Measurements from ENCODE around the gene PPEF1. TPM values are rescaled to one million over a fixed set of nuclear protein-coding genes. Genes with fewer than 3 reads are reported as not detected.

Gene PPEF1
- total RNA-seq (under 0.01 TPM in 2 replicates), polyA plus RNA-seq (not detected in 2 replicates), polyA minus RNA-seq (ENCODE audit: low replicate concordance) (not detected in 2 replicates)
- not detected in 2 replicates for polyA plus RNA-seq (2012)

DNA sequence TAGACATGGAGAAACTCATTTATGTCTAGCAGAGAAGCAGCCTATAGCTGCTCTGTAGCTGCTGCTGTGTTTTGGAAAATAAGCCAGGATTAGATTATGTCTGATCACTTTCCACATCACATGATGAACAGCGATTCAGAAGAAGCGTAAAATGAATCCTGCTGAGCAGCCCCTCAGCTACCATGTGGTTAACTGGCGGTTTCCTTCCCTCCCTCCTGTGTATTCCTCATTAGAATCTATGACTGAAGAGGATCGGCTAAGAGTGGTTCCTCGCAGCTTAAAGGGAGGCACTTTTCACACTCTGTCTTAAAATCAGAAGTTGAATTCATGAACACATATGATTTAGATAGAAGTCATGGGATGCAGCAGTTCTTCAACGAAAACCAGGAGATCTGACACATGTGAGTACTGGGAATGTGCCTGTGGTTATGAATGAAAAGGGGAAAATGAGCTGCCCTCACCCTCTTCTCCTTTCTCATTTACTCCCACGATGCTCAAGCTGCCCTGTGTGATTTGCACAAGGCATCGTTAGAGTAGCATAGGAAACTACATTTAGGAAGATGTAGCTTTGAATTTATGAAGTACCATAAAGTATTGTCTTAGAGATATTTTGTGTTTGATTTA, at the start of gene PPEF1:
TSS of gene PPEF1 (plus strand) at position 220 of the 624 bp plus-strand sequence. CDS start at position 356, 136 bp downstream.
- no peak within 1 kb of the TSS for H3K4me3 ChIP-seq (replicated peaks in 1 of 4; ENCODE audit: control extremely low read depth in 1 of 4, insufficient read depth in 1 of 4, low read depth in 3 of 4, low read length in 4 of 4)
- DNase-seq (ENCODE audit: low read depth in 2 of 2): no peak
- no peaks in the 10 kb centered on the region for H3K27me3 ChIP-seq (ENCODE audit: control insufficient read depth, insufficient read depth, low read length)
- TF ChIP-seq, protein P1, sequence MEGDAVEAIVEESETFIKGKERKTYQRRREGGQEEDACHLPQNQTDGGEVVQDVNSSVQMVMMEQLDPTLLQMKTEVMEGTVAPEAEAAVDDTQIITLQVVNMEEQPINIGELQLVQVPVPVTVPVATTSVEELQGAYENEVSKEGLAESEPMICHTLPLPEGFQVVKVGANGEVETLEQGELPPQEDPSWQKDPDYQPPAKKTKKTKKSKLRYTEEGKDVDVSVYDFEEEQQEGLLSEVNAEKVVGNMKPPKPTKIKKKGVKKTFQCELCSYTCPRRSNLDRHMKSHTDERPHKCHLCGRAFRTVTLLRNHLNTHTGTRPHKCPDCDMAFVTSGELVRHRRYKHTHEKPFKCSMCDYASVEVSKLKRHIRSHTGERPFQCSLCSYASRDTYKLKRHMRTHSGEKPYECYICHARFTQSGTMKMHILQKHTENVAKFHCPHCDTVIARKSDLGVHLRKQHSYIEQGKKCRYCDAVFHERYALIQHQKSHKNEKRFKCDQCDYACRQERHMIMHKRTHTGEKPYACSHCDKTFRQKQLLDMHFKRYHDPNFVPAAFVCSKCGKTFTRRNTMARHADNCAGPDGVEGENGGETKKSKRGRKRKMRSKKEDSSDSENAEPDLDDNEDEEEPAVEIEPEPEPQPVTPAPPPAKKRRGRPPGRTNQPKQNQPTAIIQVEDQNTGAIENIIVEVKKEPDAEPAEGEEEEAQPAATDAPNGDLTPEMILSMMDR (conservative IDR thresholded peaks at IDR 0.05 in 1 of 2, IDR thresholded peaks at IDR 0.05 in 1 of 2; ENCODE audit: low read depth in 1 of 2, low read length in 2 of 2): no peak
- no peak for TF ChIP-seq EZH2 (IDR thresholded peaks at IDR 0.05; ENCODE audit: low read length, missing control alignments)
- no peak within 1 kb of the TSS for H3K4me2 ChIP-seq (ENCODE audit: extremely low read depth, insufficient read depth, low read length)
- no peaks in the 10 kb centered on the region for H3K79me2 ChIP-seq (ENCODE audit: control insufficient read depth, insufficient read depth, low read length)
- H2AFZ ChIP-seq (ENCODE audit: low read length): no peak within 1 kb of the TSS
- no peak within 1 kb of the TSS for H3K27ac ChIP-seq (ENCODE audit: insufficient read depth, low read length)
- H3K9me3 ChIP-seq (ENCODE audit: control insufficient read depth, insufficient read depth, low read depth, low read length): no peaks in the 10 kb centered on the region
- no peak within 1 kb of the TSS for H3K9ac ChIP-seq (ENCODE audit: insufficient read depth, low read length)
- no peaks in the 10 kb centered on the region for H3K4me1 ChIP-seq (ENCODE audit: control insufficient read depth, extremely low read depth, insufficient read depth, low read length)
- H4K20me1 ChIP-seq (ENCODE audit: control insufficient read depth, extremely low read depth, insufficient read depth, low read length): no peaks in the 10 kb centered on the region
- H3K36me3 ChIP-seq (ENCODE audit: control insufficient read depth, insufficient read depth, low read length): no peaks in the 10 kb centered on the region

- Histone ChIP-seq H3K79me2 (ENCODE audit: control insufficient read depth, insufficient read depth, low read length) (no peaks in the 10 kb centered on the region), H3K4me1 (ENCODE audit: control insufficient read depth, extremely low read depth, insufficient read depth, low read length) (no peaks in the 10 kb centered on the region), H3K9me3 (ENCODE audit: control insufficient read depth, insufficient read depth, low read depth, low read length) (no peaks in the 10 kb centered on the region), H3K4me3 (replicated peaks in 1 of 4; ENCODE audit: control extremely low read depth in 1 of 4, insufficient read depth in 1 of 4, low read depth in 3 of 4, low read length in 4 of 4) (no peak overlapping the region), H3K27me3 (ENCODE audit: control insufficient read depth, insufficient read depth, low read length) (no peaks in the 10 kb centered on the region), H3K27ac (ENCODE audit: insufficient read depth, low read length) (no peak overlapping the region), H3K4me2 (ENCODE audit: extremely low read depth, insufficient read depth, low read length) (no peak overlapping the region), H3K36me3 (ENCODE audit: control insufficient read depth, insufficient read depth, low read length) (no peaks in the 10 kb centered on the region), H4K20me1 (ENCODE audit: control insufficient read depth, extremely low read depth, insufficient read depth, low read length) (no peaks in the 10 kb centered on the region), H2AFZ (ENCODE audit: low read length) (no peak overlapping the region), H3K9ac (ENCODE audit: insufficient read depth, low read length) (no peak overlapping the region)
- no peak for DNase-seq (ENCODE audit: low read depth in 2 of 2)
- TF ChIP-seq EZH2 (IDR thresholded peaks at IDR 0.05; ENCODE audit: low read length, missing control alignments): no peak
- TF ChIP-seq, protein P1 (conservative IDR thresholded peaks at IDR 0.05 in 1 of 2, IDR thresholded peaks at IDR 0.05 in 1 of 2; ENCODE audit: low read depth in 1 of 2, low read length in 2 of 2): no peak
These were observed 46.2 kb upstream of the PPEF1 start for GRCh38 chrX:18661273-18661672.

DNA sequence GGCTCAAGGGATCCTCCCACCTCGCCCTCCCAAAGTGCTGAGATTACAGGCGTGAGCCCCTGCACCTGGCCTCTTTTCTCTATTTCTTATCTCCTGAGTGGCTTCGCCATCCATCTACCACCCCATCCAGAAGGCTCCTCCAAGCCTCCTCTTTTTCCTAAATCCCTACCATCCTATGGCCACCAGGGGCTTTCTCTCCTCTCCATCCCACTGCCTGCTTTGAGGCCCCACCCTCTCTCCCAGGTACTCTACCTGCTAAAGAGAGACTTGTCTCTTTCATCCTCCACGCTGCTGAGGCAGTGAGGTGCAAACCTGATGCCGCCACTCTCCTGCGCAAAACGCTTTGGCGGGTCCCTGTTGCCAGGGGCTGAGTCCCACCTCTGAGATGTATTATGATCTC, 42.5 kb upstream of the PPEF1 start:
- Histone ChIP-seq H3K36me3 (ENCODE audit: control insufficient read depth, insufficient read depth, low read length) (no peaks in the 10 kb centered on the region), H3K4me2 (ENCODE audit: extremely low read depth, insufficient read depth, low read length) (no peak overlapping the region), H3K27ac (ENCODE audit: insufficient read depth, low read length) (no peak overlapping the region), H2AFZ (ENCODE audit: low read length) (no peak overlapping the region), H3K9me3 (ENCODE audit: control insufficient read depth, insufficient read depth, low read depth, low read length) (no peaks in the 10 kb centered on the region), H4K20me1 (ENCODE audit: control insufficient read depth, extremely low read depth, insufficient read depth, low read length) (no peaks in the 10 kb centered on the region), H3K79me2 (ENCODE audit: control insufficient read depth, insufficient read depth, low read length) (no peaks in the 10 kb centered on the region), H3K4me1 (ENCODE audit: control insufficient read depth, extremely low read depth, insufficient read depth, low read length) (no peaks in the 10 kb centered on the region), H3K4me3 (replicated peaks in 1 of 4; ENCODE audit: control extremely low read depth in 1 of 4, insufficient read depth in 1 of 4, low read depth in 3 of 4, low read length in 4 of 4) (no peak overlapping the region), H3K9ac (ENCODE audit: insufficient read depth, low read length) (no peak overlapping the region), H3K27me3 (ENCODE audit: control insufficient read depth, insufficient read depth, low read length) (no peaks in the 10 kb centered on the region)
- DNase-seq (ENCODE audit: low read depth in 2 of 2): no peak
- TF ChIP-seq, protein P1 (conservative IDR thresholded peaks at IDR 0.05 in 1 of 2, IDR thresholded peaks at IDR 0.05 in 1 of 2; ENCODE audit: low read depth in 1 of 2, low read length in 2 of 2): no peak
- no peak for TF ChIP-seq EZH2 (IDR thresholded peaks at IDR 0.05; ENCODE audit: low read length, missing control alignments)

Measured in fibroblast of lung (primary cell).